SJCRH30 (cell line): ENCODE measurements around the gene KDM5B. TPM values are rescaled to one million over a fixed set of nuclear protein-coding genes. Genes with fewer than 3 reads are reported as not detected.
"Not testable (repeated sequence)": the region's sequence is repeated elsewhere in the genome, so short reads cannot be mapped to it uniquely, and the experiment has no call there.

Experiments used
- DNase-seq, 2 experiments: peaks; one replicate each; pipeline ENCODE4 v3.0.0-alpha.2; 2015 to 2020
- H3K27ac ChIP-seq: fragments of 250-450 bp; sonication (Bioruptor Pico); 2 replicates; pipeline ENCODE4 v1.5.1; 2020; ENCODE audit warnings: mild to moderate bottlenecking, moderate library complexity
- H3K27me3 ChIP-seq: fragments of 250-450 bp; sonication (Bioruptor Pico); 2 replicates; pipeline ENCODE4 v1.5.1; 2020; ENCODE audit warnings: mild to moderate bottlenecking, moderate library complexity
- H3K36me3 ChIP-seq: fragments of 250-450 bp; sonication (Bioruptor Pico); 2 replicates; pipeline ENCODE4 v1.5.1; 2020; ENCODE audit warnings: mild to moderate bottlenecking, moderate library complexity
- H3K4me1 ChIP-seq: fragments of 250-450 bp; sonication (Bioruptor Pico); 2 replicates; pipeline ENCODE4 v1.5.1; 2020; ENCODE audit warnings: mild to moderate bottlenecking, moderate library complexity
- H3K4me3 ChIP-seq: fragments of 250-450 bp; sonication (Bioruptor Pico); 2 replicates; pipeline ENCODE4 v1.5.1; 2020; ENCODE audit warnings: mild to moderate bottlenecking, moderate library complexity
- H3K9me3 ChIP-seq: fragments of 250-450 bp; sonication (Bioruptor Pico); replicated peaks from 2 replicates; pipeline ENCODE4 v1.5.1; 2020; ENCODE audit warnings: mild to moderate bottlenecking, moderate library complexity
- total RNA-seq: library from RNA; depleted of rRNA; stranded (reverse); fragments of >200 nt; shearing (Covaris generic); gene quantifications from 2 replicates; pipeline ENCODE4 v1.2.3, GENCODE V29; 2014

Gene KDM5B
- total RNA-seq, 1 experiment from 2014 or later = 37.0 TPM

DNA sequence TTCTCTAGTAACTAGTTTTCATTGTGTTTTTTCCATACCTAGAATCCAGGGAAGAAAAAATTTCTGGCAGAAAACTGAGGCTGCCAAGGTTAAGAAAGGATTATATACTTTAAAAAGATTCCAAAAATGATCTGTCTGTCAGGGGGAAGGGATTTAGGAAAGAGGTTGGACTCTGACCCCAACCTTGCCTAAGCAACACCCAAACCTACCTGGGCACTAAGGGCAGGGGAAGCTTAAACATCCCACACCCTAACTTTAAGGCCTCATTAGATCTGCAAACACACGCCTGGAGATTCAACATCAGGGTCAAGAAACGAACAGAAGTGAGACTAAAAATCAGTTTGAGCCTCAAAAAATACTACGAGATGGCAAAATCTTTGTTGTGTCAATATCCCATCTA is 19.4 kb downstream of the KDM5B start:
- Histone ChIP-seq H3K4me1 (no peaks in the 10 kb centered on the region), H3K27ac (no peak overlapping the region), H3K9me3 (no peaks in the 10 kb centered on the region), H3K4me3 (no peak overlapping the region), H3K27me3 (no peaks in the 10 kb centered on the region), H3K36me3 (no peaks in the 10 kb centered on the region)
- no peak for DNase-seq

DNA sequence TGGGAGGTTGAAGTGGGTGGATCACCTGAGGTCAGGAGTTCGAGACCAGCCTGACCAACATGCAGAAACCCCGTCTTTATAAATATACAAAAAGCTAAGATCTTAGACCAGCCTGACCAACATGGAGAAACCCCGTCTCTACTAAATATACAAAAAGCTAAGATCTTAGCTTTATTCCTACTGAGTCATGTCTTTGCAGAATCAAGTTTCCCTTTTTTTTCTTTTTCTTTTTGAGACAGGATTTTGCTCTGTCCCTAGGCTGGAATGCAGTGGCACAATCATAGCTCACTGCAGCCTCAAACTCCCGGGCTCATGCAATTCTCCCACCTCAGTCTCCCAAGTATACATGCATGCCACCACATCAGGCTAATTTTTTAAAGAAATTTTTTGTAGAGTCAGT is 21.4 kb downstream of the KDM5B start:
- no peak overlapping the region for H3K4me3 ChIP-seq
- no peaks in the 10 kb centered on the region for H3K27me3 ChIP-seq
- H3K9me3 ChIP-seq = no peaks in the 10 kb centered on the region
- H3K36me3 ChIP-seq = no peaks in the 10 kb centered on the region
- no peak overlapping the region for H3K27ac ChIP-seq
- DNase-seq = no peak
- H3K4me1 ChIP-seq = no peaks in the 10 kb centered on the region

DNA sequence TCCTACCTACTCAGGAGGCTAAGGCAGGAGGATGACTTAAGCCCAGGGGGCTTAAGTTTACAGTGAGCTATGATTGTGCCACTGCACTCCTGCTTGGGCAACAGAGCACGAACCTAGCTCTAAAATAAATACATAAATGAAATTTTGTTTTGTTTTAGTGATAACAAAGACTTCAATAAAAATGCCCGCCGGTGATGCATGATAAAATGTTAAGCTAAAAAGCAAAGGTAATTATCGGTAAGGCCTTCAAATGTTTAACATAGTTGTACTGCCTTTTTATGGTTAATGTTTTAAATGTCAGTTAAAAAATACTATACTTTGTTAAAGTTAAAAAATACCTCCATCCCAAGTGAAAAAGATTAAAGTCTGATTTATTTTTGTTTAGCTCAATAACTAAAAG is 27.0 kb downstream of the KDM5B start:
- no peak overlapping the region for H3K27ac ChIP-seq
- no peaks in the 10 kb centered on the region for H3K9me3 ChIP-seq
- no peaks in the 10 kb centered on the region for H3K36me3 ChIP-seq
- no peak for DNase-seq
- no peaks in the 10 kb centered on the region for H3K4me1 ChIP-seq
- no peak overlapping the region for H3K4me3 ChIP-seq
- H3K27me3 ChIP-seq = no peaks in the 10 kb centered on the region

DNA sequence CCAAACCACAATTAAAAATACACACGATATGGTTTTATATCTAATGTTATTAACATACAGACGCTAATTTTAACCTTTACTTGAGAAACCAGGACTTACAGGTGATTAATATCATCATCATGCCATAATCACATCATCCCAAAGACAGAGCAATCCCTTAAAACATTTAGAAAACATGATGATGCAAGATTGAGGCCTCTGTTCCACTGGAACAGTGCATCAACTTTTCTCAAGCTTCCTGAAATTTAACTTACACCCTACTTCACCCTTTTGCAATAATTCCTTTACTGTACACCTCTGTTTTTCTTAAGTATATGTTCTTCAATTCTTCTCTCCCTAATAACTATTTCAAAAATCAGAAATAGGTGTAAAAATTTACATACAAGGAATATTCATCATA is 38.1 kb downstream of the KDM5B start:
- Histone ChIP-seq H3K4me1 (no peaks in the 10 kb centered on the region), H3K9me3 (no peaks in the 10 kb centered on the region), H3K27me3 (no peaks in the 10 kb centered on the region), H3K4me3 (no peak overlapping the region), H3K27ac (no peak overlapping the region), H3K36me3 (peaks cover 16% of the 10 kb centered on the region)
- no peak for DNase-seq

DNA sequence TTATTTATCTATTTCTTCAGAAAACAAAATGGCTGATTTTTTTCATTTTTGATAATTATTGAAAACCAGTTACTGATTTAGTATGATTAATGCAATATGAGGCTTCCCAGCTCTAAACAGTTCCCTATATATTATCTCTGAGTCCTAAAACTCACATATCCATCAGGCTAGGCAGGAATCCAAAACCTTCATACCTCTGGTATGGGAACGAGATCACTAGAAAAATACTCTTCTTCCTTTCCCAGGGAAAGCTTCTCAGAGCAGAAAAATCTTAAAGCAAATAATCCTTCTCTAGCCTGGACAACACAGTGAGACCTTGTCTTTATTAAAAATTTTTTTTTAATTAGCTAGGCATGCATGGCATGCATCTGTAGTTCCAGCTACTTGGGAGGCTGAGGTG is 42.5 kb downstream of the KDM5B start:
- H3K27ac ChIP-seq = no peak overlapping the region
- no peak overlapping the region for H3K4me3 ChIP-seq
- H3K4me1 ChIP-seq = no peaks in the 10 kb centered on the region
- H3K36me3 ChIP-seq = peaks cover 4% of the 10 kb centered on the region; the same call in 1 of the 2 replicates
- no peak for DNase-seq
- H3K27me3 ChIP-seq = no peaks in the 10 kb centered on the region
- no peaks in the 10 kb centered on the region for H3K9me3 ChIP-seq

DNA sequence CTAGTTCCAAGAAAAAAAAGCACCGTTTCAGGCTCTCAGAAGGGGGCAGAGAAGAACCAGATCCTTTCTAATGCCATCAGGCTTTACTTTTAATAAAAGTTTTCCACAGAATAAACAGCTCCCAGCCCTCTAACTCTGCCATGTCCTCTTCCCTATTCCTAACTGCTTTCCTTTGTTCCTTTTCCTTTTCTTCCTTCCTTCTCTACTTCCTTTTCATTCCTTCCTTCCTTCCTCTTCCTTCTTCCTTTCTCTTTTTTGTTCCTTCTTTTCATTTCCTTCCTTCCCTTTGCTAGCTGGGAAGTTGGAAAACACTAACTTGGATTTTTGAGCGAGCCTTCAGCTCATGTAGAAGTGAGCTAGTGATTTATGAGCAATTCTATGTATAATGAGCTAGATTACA is 46.2 kb downstream of the KDM5B start:
- H3K27me3 ChIP-seq = no peaks in the 10 kb centered on the region
- no peaks in the 10 kb centered on the region for H3K4me1 ChIP-seq
- DNase-seq = no peak
- no peaks in the 10 kb centered on the region for H3K9me3 ChIP-seq
- H3K4me3 ChIP-seq = no peak overlapping the region
- H3K36me3 ChIP-seq = peaks cover 4% of the 10 kb centered on the region; the same call in 1 of the 2 replicates
- no peak overlapping the region for H3K27ac ChIP-seq

DNA sequence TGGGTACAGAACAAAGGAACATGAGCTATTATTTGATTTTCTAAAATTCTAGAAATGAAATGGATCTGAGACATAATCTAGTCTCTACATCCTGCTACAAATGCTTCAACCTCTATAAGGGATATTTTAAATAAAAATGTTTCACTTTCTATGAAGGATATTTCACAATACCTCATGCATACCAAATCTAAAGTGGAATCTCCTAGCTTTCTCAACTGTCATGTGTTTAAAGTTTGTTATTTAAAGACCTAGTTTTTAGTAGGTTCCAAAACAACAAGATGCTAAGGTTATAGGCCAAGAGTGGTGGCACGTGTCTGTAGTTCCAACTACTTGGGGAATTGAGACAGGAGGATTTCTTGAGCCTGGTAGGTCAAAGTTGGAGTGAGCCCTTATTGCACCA is 47.6 kb downstream of the KDM5B start:
- DNase-seq = no peak
- peaks cover 1% of the 10 kb centered on the region; the same call in 1 of the 2 replicates for H3K36me3 ChIP-seq
- H3K4me3 ChIP-seq = no peak overlapping the region
- H3K9me3 ChIP-seq = no peaks in the 10 kb centered on the region
- H3K27me3 ChIP-seq = no peaks in the 10 kb centered on the region
- no peak overlapping the region for H3K27ac ChIP-seq
- H3K4me1 ChIP-seq = no peaks in the 10 kb centered on the region

DNA sequence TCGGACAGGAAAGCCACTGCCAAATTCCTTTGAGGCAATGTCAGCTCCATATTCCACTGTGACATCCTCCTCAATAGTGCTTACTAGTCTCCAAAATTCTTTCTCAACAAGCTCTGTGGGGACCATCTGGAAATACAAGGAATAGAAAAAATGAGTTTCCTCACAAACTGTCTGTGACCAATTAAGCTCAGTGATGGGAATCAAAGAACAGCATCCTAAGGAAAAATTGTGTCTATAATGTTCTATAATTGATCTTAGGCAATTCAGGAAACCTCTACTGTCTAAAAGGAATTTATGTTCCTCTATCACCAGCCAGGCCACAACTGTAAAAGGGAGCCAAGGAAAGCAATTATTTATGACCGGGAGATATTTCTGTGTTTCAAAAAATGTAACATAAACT is 51.8 kb downstream of the KDM5B start:
- H3K27ac ChIP-seq = no peak overlapping the region
- H3K4me1 ChIP-seq = no peaks in the 10 kb centered on the region
- H3K36me3 ChIP-seq = peaks cover 5% of the 10 kb centered on the region
- DNase-seq = no peak
- H3K4me3 ChIP-seq = no peak overlapping the region
- H3K27me3 ChIP-seq = no peaks in the 10 kb centered on the region
- no peaks in the 10 kb centered on the region for H3K9me3 ChIP-seq

DNA sequence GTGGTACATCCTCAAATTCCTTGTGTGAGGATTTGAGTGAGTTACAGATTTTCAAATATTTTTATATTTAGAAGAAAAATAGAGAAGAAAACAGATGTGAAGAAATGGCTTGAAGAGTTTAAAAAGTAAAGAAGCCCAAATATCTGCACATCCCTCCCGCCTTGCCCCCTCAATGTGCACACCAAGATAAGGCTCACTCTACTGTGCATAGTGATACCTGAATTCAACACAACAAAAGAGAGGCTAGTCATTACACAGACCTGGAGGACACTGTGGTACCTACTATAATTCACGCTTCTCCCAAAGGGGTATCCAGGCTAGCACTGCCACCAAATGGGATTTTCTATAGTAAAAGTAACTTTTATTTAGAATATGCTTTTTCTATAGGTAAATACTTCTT is 53.9 kb downstream of the KDM5B start:
- Histone ChIP-seq H3K9me3 (no peaks in the 10 kb centered on the region), H3K4me3 (no peak overlapping the region), H3K4me1 (no peaks in the 10 kb centered on the region), H3K27ac (no peak overlapping the region), H3K27me3 (no peaks in the 10 kb centered on the region), H3K36me3 (peaks cover 8% of the 10 kb centered on the region)
- DNase-seq = no peak

DNA sequence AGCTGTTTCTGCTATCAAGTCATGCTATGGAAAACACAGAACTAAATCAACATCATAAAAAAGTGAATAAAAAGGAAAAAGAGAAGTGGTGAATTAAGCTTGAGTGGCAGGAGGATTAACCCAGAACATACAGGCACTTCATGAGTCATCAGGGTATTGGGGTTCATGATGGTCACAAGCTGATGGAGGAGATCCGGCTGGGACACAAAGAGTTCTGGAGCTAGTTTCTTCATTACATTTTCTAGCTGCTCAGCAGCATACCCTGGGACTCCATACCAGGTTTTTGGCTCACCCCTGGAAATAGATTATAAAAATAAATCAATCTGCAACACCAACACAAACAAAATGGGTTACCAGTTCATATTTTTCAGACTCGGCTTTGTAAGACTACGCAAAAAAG is 55.4 kb downstream of the KDM5B start:
- DNase-seq = no peak
- no peak overlapping the region for H3K27ac ChIP-seq
- no peaks in the 10 kb centered on the region for H3K9me3 ChIP-seq
- H3K36me3 ChIP-seq = peaks cover 8% of the 10 kb centered on the region
- no peak overlapping the region for H3K4me3 ChIP-seq
- no peaks in the 10 kb centered on the region for H3K4me1 ChIP-seq
- H3K27me3 ChIP-seq = no peaks in the 10 kb centered on the region

DNA sequence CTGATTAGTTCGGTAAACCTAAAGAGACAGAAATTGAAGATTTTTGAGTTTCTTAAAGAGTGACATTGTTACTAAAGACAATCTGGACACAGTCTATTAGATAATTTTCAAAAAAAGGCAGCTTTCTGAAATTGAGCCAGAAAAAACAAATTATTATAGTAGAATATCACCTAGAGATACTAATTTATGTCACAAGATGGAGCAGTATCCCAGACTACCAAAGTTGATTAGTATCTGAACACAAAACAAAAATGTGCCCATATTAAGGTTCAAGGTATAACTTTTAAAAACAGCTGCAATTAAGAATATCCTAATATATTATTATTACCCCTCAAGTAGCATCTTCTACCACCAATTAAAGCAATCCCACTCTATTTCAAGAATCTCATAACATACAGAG is 57.5 kb downstream of the KDM5B start:
- no peaks in the 10 kb centered on the region for H3K9me3 ChIP-seq
- DNase-seq = peak in 1 of 2 experiments; percentile 6
- peaks cover 11% of the 10 kb centered on the region for H3K36me3 ChIP-seq
- H3K27ac ChIP-seq = no peak overlapping the region
- H3K27me3 ChIP-seq = no peaks in the 10 kb centered on the region
- no peaks in the 10 kb centered on the region for H3K4me1 ChIP-seq
- no peak overlapping the region for H3K4me3 ChIP-seq

DNA sequence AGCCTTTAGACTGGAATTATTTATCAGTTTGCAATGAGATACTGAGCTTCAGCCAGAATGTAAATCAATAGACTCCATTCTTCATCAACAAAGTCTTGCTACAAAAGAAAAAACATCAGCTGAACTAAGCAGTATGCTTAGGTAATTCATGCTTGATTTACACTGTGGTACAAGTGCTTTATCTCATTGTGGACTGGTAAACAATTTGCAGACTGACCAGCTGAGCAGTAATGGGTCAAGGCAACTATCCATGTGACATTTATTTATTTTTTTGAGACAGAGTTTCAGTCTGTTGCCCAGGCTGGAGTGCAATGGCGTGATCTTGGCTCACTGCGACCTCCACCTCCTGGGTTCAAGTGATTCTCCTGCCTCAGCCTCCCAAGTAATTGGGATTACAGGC is 58.2 kb downstream of the KDM5B start:
- Histone ChIP-seq H3K4me3 (no peak overlapping the region), H3K4me1 (no peaks in the 10 kb centered on the region), H3K27me3 (no peaks in the 10 kb centered on the region), H3K9me3 (no peaks in the 10 kb centered on the region), H3K27ac (no peak overlapping the region), H3K36me3 (peaks cover 9% of the 10 kb centered on the region)
- no peak for DNase-seq

DNA sequence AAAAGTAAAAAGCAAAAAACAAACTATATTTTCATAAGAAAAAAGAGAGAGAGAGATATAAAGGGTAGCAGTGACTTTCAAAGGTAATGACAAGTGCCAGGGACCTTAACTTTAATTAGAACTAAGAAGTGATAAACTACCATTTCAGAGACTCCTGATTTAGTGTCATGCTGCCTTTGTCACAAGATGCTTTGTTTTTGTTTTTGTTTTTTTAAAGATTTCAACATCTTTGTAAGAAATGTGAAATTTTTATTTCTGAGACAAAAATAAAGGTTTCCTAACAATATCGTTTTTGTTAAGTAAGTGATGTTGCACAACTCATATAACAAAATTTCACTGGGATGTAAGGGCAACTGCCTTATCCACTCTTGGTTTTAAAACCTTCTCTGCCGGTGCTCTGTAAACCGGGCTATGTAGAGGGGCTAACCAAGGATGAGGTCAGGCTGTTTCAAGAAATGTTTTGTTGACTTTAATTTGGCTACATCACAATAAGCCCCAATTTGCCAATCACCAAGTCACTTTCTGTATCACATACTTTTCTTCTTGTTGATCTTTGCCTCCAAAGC is 62.8 kb downstream of the KDM5B start:
- no peaks in the 10 kb centered on the region for H3K9me3 ChIP-seq
- H3K4me1 ChIP-seq = no peaks in the 10 kb centered on the region
- peaks cover 23% of the 10 kb centered on the region for H3K36me3 ChIP-seq
- no peak overlapping the region for H3K4me3 ChIP-seq
- no peaks in the 10 kb centered on the region for H3K27me3 ChIP-seq
- DNase-seq = no peak
- H3K27ac ChIP-seq = no peak overlapping the region

DNA sequence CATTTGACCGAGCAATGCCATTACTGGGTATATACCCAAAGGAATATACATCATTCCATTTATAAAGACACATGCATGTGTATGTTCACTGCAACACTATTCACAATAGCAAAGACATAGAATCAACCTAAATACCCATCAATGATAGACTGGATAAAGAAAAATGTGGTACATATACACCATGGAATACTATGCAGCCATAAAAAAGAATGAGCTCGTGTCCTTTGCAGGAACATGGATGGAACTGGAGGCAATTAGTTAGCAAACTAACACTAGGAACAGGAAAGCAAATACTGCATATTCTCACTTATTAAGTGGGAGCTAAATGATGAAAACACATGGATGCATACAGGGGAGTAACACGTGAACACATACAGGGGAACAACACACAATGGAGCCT is 63.5 kb downstream of the KDM5B start:
- not testable (repeated sequence) for H3K27ac ChIP-seq, H3K27me3 ChIP-seq, DNase-seq, H3K9me3 ChIP-seq, H3K4me3 ChIP-seq, H3K4me1 ChIP-seq
- H3K36me3 ChIP-seq = peaks cover 21% of the 10 kb centered on the region

DNA sequence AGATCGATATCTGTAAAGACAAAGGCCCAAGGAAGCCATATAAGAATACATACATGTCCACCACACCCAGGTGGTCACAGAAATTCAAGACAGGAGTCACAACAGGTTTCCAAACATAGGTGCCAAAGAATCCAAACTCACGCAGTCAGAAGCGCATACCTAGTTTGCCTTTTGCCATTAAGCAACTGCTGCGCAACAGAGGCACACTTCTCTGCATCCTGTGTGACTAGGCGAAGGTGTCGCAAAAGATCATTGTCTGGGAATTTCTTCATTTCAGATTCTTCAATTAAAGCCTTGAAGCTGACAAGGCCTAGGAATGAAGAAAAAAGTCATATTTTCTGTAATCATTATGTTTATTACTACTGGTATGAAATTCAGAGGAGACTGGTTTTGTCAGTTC is 65.7 kb downstream of the KDM5B start:
- Histone ChIP-seq H3K4me1 (no peaks in the 10 kb centered on the region), H3K36me3 (peaks cover 25% of the 10 kb centered on the region), H3K9me3 (no peaks in the 10 kb centered on the region), H3K27ac (no peak overlapping the region), H3K4me3 (no peak overlapping the region), H3K27me3 (no peaks in the 10 kb centered on the region)
- DNase-seq = no peak

DNA sequence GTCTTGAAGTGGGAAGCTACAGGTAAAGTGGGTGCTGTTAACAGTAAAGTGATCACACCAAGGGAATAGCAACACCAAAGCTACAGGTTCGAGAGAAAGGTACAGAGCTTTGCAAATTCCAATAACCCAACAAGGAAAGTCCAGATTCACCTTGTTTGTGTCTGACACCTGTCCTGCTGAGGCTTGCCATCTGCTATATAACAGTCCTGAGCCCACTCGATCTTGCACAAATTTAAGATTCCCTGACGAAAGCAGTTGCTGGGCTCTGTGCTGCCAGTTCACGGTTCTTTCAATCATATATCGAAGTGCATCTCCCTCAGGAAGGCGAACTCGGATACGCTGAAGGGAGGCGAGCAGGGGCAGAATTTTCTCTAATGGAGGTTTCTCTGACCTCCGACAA is 75.0 kb downstream of the KDM5B start:
- no peak for DNase-seq
- Histone ChIP-seq H3K36me3 (peaks cover 8% of the 10 kb centered on the region), H3K9me3 (no peaks in the 10 kb centered on the region), H3K4me1 (no peaks in the 10 kb centered on the region), H3K27me3 (no peaks in the 10 kb centered on the region), H3K4me3 (no peak overlapping the region), H3K27ac (no peak overlapping the region)
